GM23338 (cell line): ENCODE measurements around the gene LIMA1.

Source experiments
- CREB1 ChIP-seq: fragments of 250-450 bp; sonication (Bioruptor Pico); IDR thresholded peaks from 2 replicates; pipeline ENCODE4 v1.5.0; 2020; ENCODE audit warnings: low read depth, mild to moderate bottlenecking, moderate library complexity
- CTCF ChIP-seq, 2 experiments: fragments of 200-600 bp in 1 of 2; sonication (generic) in 1 of 2; conservative IDR thresholded peaks; 2 replicates each; pipeline versions ENCODE4 v1.5.1 to v1.6.1; 2016 to 2017; ENCODE audit warnings: antibody characterized with exemption in 2 of 2, low read depth in 2 of 2, mild to moderate bottlenecking in 2 of 2, moderate library complexity in 1 of 2
- EZH2 ChIP-seq: fragments of 200-600 bp; sonication (generic); IDR thresholded peaks from one replicate; pipeline ENCODE4 v1.8.0; 2017; ENCODE audit warnings: antibody characterized with exemption, mild to moderate bottlenecking, low read depth; ENCODE audit not compliant: unreplicated experiment
- EZH2phosphoT487 ChIP-seq: fragments of 200-600 bp; sonication (generic); IDR thresholded peaks from one replicate; pipeline ENCODE4 v1.8.1; 2018; ENCODE audit warnings: antibody characterized with exemption; ENCODE audit not compliant: unreplicated experiment
- JUNB ChIP-seq: IDR thresholded peaks from one replicate; pipeline ENCODE4 v1.6.1; 2016; ENCODE audit warnings: antibody characterized with exemption; ENCODE audit not compliant: unreplicated experiment
- NANOG ChIP-seq: IDR thresholded peaks from 2 replicates; pipeline ENCODE4 v1.6.1; 2016; ENCODE audit warnings: antibody characterized with exemption, borderline replicate concordance
- POLR2AphosphoS5 ChIP-seq: IDR thresholded peaks from 2 replicates; pipeline ENCODE4 v1.6.1; 2016; ENCODE audit warnings: antibody characterized with exemption, low read depth
- ZNF114 ChIP-seq: fragments of 250-450 bp; sonication (Bioruptor Pico); IDR thresholded peaks from 2 replicates; pipeline ENCODE4 v1.5.0; 2020; ENCODE audit warnings: mild to moderate bottlenecking, moderate library complexity
- ZNF462 ChIP-seq: fragments of 250-450 bp; sonication (Bioruptor Pico); IDR thresholded peaks from 2 replicates; pipeline ENCODE4 v1.5.0; 2020; ENCODE audit warnings: mild to moderate bottlenecking, moderate library complexity
- TF ChIP-seq, protein P1 (sequence below): IDR thresholded peaks from one replicate; pipeline ENCODE4 v1.6.1; 2018; ENCODE audit warnings: antibody characterized with exemption; ENCODE audit not compliant: unreplicated experiment

DNA sequence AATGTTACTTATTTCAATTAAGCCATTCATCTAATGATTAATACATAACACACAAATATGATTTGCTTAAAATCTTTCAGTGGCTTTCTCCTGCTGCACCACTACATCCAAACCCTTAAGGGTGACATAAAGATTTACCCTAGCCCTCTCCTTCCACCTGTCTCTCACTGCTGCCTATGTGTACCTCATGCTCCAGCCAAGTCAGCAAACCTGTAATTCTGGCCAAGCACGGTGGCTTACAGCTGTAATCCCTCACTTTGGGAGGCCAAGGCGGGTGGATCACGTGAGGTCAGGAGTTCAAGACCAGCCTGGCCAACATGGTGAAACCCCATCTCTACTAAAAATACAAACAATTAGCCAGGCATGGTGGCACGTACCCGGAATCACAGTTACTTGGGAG is 84.5 kb downstream of the LIMA1 start:
- no peak for TF ChIP-seq POLR2AphosphoS5
- TF ChIP-seq CTCF (conservative IDR thresholded peaks at IDR 0.05; ENCODE audit: low read depth in 2 of 2) = no peak
- TF ChIP-seq JUNB = no peak
- TF ChIP-seq EZH2 = no peak
- TF ChIP-seq, protein P1, sequence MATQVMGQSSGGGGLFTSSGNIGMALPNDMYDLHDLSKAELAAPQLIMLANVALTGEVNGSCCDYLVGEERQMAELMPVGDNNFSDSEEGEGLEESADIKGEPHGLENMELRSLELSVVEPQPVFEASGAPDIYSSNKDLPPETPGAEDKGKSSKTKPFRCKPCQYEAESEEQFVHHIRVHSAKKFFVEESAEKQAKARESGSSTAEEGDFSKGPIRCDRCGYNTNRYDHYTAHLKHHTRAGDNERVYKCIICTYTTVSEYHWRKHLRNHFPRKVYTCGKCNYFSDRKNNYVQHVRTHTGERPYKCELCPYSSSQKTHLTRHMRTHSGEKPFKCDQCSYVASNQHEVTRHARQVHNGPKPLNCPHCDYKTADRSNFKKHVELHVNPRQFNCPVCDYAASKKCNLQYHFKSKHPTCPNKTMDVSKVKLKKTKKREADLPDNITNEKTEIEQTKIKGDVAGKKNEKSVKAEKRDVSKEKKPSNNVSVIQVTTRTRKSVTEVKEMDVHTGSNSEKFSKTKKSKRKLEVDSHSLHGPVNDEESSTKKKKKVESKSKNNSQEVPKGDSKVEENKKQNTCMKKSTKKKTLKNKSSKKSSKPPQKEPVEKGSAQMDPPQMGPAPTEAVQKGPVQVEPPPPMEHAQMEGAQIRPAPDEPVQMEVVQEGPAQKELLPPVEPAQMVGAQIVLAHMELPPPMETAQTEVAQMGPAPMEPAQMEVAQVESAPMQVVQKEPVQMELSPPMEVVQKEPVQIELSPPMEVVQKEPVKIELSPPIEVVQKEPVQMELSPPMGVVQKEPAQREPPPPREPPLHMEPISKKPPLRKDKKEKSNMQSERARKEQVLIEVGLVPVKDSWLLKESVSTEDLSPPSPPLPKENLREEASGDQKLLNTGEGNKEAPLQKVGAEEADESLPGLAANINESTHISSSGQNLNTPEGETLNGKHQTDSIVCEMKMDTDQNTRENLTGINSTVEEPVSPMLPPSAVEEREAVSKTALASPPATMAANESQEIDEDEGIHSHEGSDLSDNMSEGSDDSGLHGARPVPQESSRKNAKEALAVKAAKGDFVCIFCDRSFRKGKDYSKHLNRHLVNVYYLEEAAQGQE = no peak
- no peak for TF ChIP-seq NANOG
- TF ChIP-seq CREB1 = no peak
- no peak for TF ChIP-seq ZNF114 (CRISPR knock-in tag)
- no peak for TF ChIP-seq EZH2phosphoT487
- TF ChIP-seq ZNF462 (CRISPR knock-in tag) = no peak
